HCT116 (cell line): ENCODE results near the gene NHLRC3.

Source experiments
- ATF3 ChIP-seq: IDR thresholded peaks from 2 replicates; pipeline ENCODE4 v1.6.1; 2012
- CTCF ChIP-seq, 3 experiments: fragments of 200-600 bp in 1 of 3; sonication (generic) in 1 of 3; IDR thresholded peaks in 2 of 3; conservative IDR thresholded peaks in 1 of 3; 2 replicates each; pipeline ENCODE4 v1.5.1; 2012 to 2017; ENCODE audit warnings: low read depth in 2 of 3, low read length in 2 of 3, antibody characterized with exemption in 1 of 3, borderline replicate concordance in 1 of 3, control low read depth in 1 of 3, mild to moderate bottlenecking in 1 of 3, mixed read lengths in 1 of 3, mixed run types in 1 of 3, moderate library complexity in 1 of 3; ENCODE audit not compliant: insufficient read depth in 1 of 3
- EGR1 ChIP-seq: IDR thresholded peaks from 2 replicates; pipeline ENCODE4 v1.6.1; 2012; ENCODE audit warnings: low read depth
- EZH2 ChIP-seq: fragments of 200-600 bp; sonication (generic); IDR thresholded peaks from 2 replicates; pipeline ENCODE4 v1.6.1; 2017; ENCODE audit warnings: antibody characterized with exemption, mixed run types
- POLR2A ChIP-seq: IDR thresholded peaks from 2 replicates; pipeline ENCODE4 v1.7.0; 2011; ENCODE audit warnings: borderline replicate concordance; ENCODE audit not compliant: insufficient read depth, insufficient read length; ENCODE audit errors: extremely low read depth
- POLR2AphosphoS5 ChIP-seq: IDR thresholded peaks from 2 replicates; pipeline ENCODE4 v1.6.1; 2011; ENCODE audit warnings: mild to moderate bottlenecking, low read depth, low read length, moderate library complexity
- RAD21 ChIP-seq: IDR thresholded peaks from 2 replicates; pipeline ENCODE4 v1.6.1; 2012; ENCODE audit warnings: low read depth, mild to moderate bottlenecking
- ZNF274 ChIP-seq: fragments of 200-500 bp; sonication (Bioruptor generic); IDR thresholded peaks from 2 replicates; pipeline ENCODE4 v1.6.1; 2014; ENCODE audit warnings: mild to moderate bottlenecking, low read depth, low read length, inconsistent platforms

- TF ChIP-seq POLR2A (no peak), RAD21 (no peak), EZH2 (no peak), CTCF (IDR thresholded peaks at IDR 0.05 in 2 of 3, conservative IDR thresholded peaks at IDR 0.05 in 1 of 3; ENCODE audit: borderline replicate concordance in 1 of 3, insufficient read depth in 1 of 3, low read depth in 2 of 3, low read length in 2 of 3) (no peak), ZNF274 (no peak), ATF3 (no peak), POLR2AphosphoS5 (no peak), EGR1 (no peak)
Observed at GRCh38 chr13:39039041-39039440, 785 bp downstream of the NHLRC3 start.
